D341Med (cell line): ENCODE measurements around the gene HELB.

ENCODE experiments used
- DNase-seq: peaks from one replicate; pipeline ENCODE4 v3.0.0; 2012; ENCODE audit warnings: low spot score

Gene HELB

GRCh38 chr12:66361703-66362102, 59.4 kb downstream of the HELB start:
- no peak for DNase-seq

- DNase-seq, result no peak
Observed at GRCh38 chr12:66365718-66366490, 63.6 kb downstream of the HELB start.

GRCh38 chr12:66367015-66367667, 64.8 kb downstream of the HELB start:
- no peak for DNase-seq

- no peak for DNase-seq
Observed at GRCh38 chr12:66371982-66372381, 69.7 kb downstream of the HELB start.

GRCh38 chr12:66375560-66375959, 73.3 kb downstream of the HELB start:
- no peak for DNase-seq

- DNase-seq, result no peak
Observed at GRCh38 chr12:66379616-66380015, 77.3 kb downstream of the HELB start.

GRCh38 chr12:66380769-66381535, 78.7 kb downstream of the HELB start:
- no peak for DNase-seq

GRCh38 chr12:66387117-66387516, 84.8 kb downstream of the HELB start:
- DNase-seq, result no peak
